Measurements from ENCODE around the gene JPH4.

Gene JPH4

GRCh38 chr14:23522643-23523198, 55.9 kb downstream of the JPH4 start:
- no peak for TF ChIP-seq CTCF (conservative IDR thresholded peaks at IDR 0.05; ENCODE audit: low read depth, low read length)
- H3K4me3 ChIP-seq (ENCODE audit: low read length), result no peak overlapping the region
- DNase-seq (ENCODE audit: low read depth), result no peak

GRCh38 chr14:23521785-23522640, 56.6 kb downstream of the JPH4 start:
- no peak for DNase-seq (ENCODE audit: low read depth)
- no peak overlapping the region for H3K4me3 ChIP-seq (ENCODE audit: low read length)
- no peak for TF ChIP-seq CTCF (conservative IDR thresholded peaks at IDR 0.05; ENCODE audit: low read depth, low read length)

- TF ChIP-seq CTCF (conservative IDR thresholded peaks at IDR 0.05; ENCODE audit: low read depth, low read length), result no peak
- H3K4me3 ChIP-seq (ENCODE audit: low read length), result no peak overlapping the region
- no peak for DNase-seq (ENCODE audit: low read depth)
Observed at GRCh38 chr14:23520899-23521533, 57.6 kb downstream of the JPH4 start.

GRCh38 chr14:23518709-23519108, 59.9 kb downstream of the JPH4 start:
- TF ChIP-seq CTCF (conservative IDR thresholded peaks at IDR 0.05; ENCODE audit: low read depth, low read length), result no peak
- DNase-seq (ENCODE audit: low read depth), result peak; percentile 5
- H3K4me3 ChIP-seq (ENCODE audit: low read length), result no peak overlapping the region

Measured in retinal pigment epithelial cell (primary cell).